GM04504 (cell line): ENCODE results near the gene CACNA1B.
"Not testable (repeated sequence)": the region's sequence is repeated elsewhere in the genome, so short reads cannot be mapped to it uniquely, and the experiment has no call there.

Experiments
- DNase-seq: peaks from one replicate; pipeline ENCODE4 v3.0.0-alpha.2; 2012; ENCODE audit warnings: low read depth

The CACNA1B gene

GRCh38 chr9:138117101-138117750 is 239.6 kb downstream of the CACNA1B start:
- DNase-seq: no peak

GRCh38 chr9:138117836-138118235 is 240.3 kb downstream of the CACNA1B start:
- no peak for DNase-seq

- DNase-seq: no peak
Observed at GRCh38 chr9:138118601-138119071, 241.1 kb downstream of the CACNA1B start.

- DNase-seq: no peak
Observed at GRCh38 chr9:138119202-138120027, 241.8 kb downstream of the CACNA1B start.

GRCh38 chr9:138120072-138120471 is 242.5 kb downstream of the CACNA1B start:
- no peak for DNase-seq

- DNase-seq: no peak
Observed at GRCh38 chr9:138120511-138121437, 243.2 kb downstream of the CACNA1B start.

- DNase-seq: no peak
Observed at GRCh38 chr9:138121438-138122050, 244.0 kb downstream of the CACNA1B start.

GRCh38 chr9:138122201-138122600 is 244.6 kb downstream of the CACNA1B start:
- DNase-seq: no peak

GRCh38 chr9:138122676-138123075 is 245.1 kb downstream of the CACNA1B start:
- DNase-seq: no peak

GRCh38 chr9:138123086-138123485 is 245.5 kb downstream of the CACNA1B start:
- no peak for DNase-seq

- DNase-seq: not testable (repeated sequence)
Observed at GRCh38 chr9:138126090-138126857, 248.7 kb downstream of the CACNA1B start.

- not testable (repeated sequence) for DNase-seq
Observed at GRCh38 chr9:138126858-138127584, 249.4 kb downstream of the CACNA1B start.

- not testable (repeated sequence) for DNase-seq
Observed at GRCh38 chr9:138128027-138128426, 250.4 kb downstream of the CACNA1B start.

- DNase-seq: not testable (repeated sequence)
Observed at GRCh38 chr9:138129318-138129717, 251.7 kb downstream of the CACNA1B start.

GRCh38 chr9:138132946-138133705 is 255.5 kb downstream of the CACNA1B start:
- not testable (repeated sequence) for DNase-seq

GRCh38 chr9:138134581-138134980 is 257.0 kb downstream of the CACNA1B start:
- DNase-seq: not testable (repeated sequence)

- not testable (repeated sequence) for DNase-seq
Observed at GRCh38 chr9:138139096-138139495, 261.5 kb downstream of the CACNA1B start.

- not testable (repeated sequence) for DNase-seq
Observed at GRCh38 chr9:138140980-138141379, 263.4 kb downstream of the CACNA1B start.

- DNase-seq: not testable (repeated sequence)
Observed at GRCh38 chr9:138142528-138143244, 265.1 kb downstream of the CACNA1B start.
